RKO (cell line): ENCODE measurements around the gene CLEC4E.
A peak's percentile ranks its signal among the peaks of the same experiment; 100 is the strongest.
"Not testable (repeated sequence)": the region's sequence is repeated elsewhere in the genome, so short reads cannot be mapped to it uniquely, and the experiment has no call there.

Source experiments
- DNase-seq: peaks from one replicate; pipeline ENCODE4 v3.0.0-alpha.2; 2016; ENCODE audit warnings: low spot score

The CLEC4E gene

DNA sequence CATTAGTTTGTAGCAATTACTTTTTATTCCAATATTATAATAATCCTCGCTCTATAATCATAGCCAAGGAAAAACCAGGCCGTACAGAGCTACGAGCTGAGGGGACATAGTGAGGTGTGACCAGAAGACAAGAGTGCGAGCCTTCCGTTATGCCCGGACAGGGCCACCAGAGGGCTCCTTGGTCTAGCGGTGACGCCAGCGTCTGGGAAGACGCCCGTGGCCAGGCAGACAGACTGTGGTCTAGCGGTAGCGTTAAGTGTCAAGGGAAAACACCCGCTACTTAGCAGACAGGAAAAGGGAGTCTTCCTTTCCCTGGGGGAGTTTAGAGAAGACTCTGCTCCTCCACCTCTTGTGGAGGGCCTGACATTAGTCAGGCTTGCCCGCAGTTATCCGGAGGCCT lies 2.9 kb downstream of the CLEC4E start:
- DNase-seq: not testable (repeated sequence)

DNA sequence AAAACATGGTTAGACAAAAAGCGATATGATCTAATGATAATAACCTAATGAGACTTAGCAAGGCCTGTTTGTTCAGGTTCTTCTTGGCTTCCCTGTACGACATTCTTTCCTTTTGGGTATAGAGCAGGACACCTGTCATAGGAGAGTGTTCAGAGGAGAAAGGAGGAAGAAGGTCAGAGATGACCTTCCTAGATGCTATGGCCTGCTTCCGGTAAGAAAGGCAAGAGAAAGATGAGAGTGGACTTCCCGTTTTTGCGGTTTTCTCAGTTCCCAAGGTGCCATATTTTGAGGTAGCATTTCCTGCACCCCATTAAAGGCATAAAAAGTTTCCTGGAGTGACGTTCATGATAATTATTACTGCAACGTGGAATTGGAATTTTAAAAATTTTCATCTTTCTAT lies 8.7 kb downstream of the CLEC4E start:
- DNase-seq: no peak

DNA sequence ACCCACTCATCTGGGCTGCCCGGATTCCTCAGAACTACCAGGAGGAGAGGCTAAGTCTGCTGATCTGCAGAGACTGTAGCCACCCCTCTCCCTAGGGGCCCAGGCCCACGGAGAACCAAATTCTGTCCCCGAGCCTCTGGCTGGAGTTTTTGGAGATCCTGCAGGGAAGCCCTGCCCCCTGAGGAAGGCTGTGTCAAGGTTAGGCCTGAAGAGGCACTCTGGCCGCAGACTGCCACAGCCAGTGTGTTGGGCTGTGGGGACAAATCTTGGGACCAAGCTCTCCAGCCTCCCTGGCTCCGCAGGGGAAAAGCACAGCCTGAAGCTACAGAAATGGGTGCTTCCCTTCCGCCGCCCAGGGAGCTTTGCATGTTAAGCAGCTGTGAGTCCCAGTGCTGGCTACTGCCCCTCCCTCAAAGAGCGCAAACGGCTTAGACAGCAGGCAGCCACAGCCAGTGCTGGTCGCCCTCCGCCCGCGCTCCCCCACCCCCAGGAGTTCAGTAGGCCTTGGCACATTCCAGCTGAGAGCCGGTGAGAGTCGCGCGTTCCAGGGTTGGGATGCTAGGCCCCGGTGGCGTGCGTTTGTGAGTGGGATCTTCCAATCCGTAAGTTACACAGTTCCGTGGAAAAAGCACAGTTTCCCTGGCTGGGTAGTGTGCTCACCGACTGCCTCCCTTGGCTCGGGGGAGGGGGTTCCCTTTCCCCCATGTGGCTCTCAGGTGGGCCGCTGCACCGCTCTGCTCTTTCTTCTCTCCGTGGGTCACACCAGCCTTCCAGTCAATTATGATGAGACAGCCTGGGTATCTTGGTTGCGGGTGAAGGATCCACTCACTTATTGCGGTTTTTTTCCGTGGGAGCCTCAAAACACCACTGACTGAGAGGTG lies 13.2 kb downstream of the CLEC4E start:
- DNase-seq: no peak

DNA sequence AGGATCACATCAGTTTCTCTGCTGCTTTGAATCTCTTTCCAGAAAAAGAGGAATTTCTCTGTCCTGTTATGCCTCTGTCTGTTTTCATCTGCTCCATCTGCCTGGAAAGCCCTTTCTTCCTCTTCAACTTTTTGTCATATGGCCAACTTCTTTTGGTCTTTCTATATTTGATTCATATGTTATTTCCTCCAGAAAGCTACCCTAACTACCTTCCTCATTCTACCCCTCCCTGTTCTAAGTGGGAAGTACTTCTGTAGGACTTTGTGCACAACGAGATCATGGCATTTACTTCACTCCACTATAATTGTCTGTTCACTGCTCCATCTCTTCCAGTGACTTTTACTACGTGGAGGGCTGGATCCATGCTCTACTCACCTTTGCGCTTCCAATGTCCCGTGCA lies 21.5 kb downstream of the CLEC4E start:
- no peak for DNase-seq

DNA sequence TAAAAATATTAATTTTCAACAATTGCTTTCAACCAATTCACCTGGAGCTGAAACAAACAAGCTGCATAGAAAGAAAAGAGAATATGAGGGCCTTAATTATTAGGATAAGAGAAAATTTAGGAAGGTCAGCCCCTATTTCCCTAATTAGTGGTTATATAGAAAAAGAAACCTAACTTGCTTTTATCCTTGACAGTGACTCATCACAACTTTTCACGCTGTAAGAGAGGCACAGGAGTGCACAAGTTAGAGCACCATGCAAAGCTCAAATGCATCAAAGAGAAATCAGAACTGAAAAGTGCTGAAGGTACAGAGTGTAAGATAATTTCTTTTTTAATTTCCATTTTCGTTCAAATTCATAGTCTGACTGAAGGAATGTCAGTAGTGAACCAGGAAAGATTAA lies 22.7 kb downstream of the CLEC4E start:
- DNase-seq: no peak

DNA sequence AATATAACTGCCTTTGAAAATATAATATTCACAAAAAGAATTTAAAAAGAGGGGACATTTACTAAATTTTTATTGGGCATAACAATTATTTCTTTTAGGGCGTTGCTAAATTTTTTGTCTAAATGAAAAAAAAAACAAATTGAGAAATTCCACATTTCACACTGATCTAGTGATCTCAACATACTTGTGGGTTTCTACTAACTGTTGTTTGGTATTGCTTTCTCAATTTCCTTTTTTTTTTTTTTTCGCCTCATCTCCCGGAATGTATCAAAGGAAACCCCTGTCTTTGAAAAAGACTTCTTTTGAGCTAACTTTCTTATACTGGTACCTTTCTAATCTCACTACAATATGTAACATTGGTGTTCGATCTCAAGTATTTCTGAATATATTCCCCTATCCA lies 27.4 kb downstream of the CLEC4E start, which contains the start of gene CLEC4D:
CLEC4D (plus strand) TSS at position 248 of the 400 bp plus-strand sequence. CDS start 230 bp downstream, outside the sequence.
- DNase-seq: no peak

DNA sequence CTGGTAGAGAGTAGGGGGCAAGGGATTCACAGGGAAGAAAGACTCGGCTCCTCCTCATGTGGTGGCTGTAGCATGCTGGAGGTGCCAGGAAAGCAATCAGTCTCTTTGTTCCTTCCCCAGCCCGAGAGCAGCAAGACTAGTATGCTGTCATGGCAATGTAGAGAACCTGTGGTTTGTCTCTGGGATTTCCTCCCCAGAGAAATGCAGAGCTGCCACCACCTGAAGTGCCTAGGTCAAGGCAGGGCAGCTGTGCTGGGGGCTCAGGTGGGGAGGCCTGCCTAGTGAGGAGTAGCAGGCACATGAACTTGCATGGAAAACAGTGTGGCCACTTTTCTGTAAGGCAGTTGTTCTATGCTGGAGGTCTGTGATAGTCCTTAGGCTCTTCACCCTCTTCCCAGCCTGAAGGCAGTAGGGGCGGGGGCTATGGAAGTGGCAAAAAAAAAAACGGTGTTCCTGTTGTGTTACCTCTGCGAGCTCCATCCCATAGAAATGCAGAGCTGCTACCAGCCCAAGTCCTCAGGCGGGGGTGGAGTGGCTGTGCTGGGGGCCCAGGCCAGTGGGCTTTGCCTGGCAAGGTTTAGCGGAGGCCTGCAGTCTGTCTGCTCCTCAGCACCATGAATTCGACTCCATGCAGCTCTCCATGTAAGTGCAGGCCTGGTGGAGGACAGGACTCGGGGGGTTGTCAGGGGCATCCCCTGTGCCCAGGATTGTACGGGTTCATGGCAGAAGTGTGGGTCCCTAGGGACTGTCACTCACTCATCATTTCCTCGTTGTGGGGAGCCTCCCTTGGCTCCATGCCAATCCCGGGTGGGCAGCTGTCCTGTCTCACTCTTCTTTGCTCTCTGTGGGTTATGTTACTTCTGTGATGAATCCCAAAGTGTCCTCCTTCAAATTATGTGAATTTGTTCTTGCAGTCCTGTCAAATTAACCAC lies 31.5 kb downstream of the CLEC4E start:
- DNase-seq: no peak

DNA sequence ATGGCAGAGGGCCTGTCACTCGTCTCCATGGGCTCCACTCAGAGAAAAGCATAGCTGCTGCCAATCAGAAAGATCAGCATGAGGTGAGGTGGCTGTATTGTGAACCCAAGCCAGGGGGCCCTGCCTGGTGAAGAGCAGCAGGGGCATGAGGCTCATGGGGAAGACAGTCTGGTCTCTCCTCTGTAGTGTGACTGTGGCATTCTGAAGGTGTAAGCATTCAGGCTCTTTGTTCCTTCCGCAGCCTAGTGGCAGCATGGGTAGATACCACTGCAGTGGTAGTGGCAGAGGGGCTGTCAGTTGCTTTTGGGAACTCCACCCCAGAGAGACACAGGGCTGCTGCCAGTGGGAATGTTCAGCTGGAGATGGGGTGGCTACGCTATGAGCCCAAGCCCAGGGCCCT lies 32.5 kb downstream of the CLEC4E start:
- no peak for DNase-seq

DNA sequence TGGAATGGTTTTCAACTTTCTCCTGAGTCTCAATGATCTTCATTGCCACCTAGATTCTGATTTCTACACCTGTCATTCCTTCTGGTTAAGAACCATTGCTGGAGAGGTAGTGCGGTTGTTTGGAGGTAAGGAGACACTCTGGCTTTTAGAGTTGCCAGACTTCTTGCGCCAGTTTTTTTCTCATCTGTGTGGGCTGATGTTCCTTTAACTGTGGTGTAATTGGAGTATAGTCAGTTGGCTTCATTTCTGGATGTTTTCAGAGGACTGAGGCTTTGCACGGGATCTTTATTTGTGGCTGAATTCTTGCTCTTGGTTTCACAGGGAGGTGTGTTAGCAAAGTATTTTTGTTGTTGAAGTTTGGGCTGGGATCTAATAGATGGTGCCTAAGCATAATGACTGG lies 33.1 kb downstream of the CLEC4E start:
- no peak for DNase-seq

DNA sequence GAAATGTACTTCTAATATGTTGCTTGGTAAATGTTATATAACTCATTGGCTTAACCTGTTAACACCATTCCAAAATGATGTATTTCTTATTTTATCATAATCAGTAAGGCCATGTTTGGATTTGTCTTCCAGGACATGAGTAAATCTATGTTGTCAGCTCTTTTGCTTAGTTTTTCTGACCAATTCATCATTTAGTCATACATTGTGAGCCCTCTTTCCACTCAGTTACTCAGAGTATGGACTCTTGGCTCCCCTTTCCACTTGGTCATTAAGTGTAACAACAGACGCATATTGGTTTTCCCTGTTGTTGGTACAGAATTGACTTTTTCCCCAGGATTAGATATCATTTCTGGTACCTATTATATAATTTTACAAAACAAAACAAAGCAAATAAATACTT lies 36.4 kb downstream of the CLEC4E start:
- DNase-seq: peak; percentile 78

DNA sequence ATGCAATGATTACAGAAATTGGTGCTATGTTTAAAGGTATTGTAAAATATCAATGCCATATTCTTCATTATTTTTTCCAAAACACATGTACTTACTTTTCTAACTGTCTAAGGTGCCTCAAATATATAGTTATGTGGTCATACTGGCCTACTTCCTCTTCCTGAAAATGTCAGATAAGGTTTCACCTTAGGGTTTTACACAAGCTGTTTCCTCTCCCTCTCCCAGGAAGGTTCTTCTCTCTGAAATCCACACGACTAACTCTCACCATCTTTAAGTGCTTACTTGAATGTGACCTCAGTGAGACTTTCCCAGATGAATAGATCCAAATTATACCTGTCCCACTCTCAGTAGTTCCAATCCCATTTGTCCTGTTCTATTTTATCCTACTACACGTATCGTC lies 39.0 kb downstream of the CLEC4E start:
- DNase-seq: no peak

DNA sequence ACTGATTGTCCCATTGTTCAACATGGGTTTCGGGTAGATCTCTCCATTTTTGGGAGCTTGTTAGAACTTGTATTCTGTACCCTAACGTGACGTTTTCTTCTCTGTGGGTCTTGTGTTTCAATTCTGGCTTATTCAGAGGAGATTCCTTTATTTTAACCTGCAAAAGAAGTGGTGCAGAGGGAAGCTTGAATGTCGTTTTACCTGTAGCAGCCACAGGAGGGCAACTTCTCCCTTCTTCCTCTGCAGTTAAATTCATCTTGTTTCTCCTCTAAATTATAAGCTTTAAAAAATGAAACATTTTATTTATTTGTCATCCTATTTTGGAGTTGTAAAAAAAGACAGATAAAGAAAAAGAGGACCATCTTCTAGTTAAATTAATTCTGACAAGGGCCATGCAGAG lies 41.1 kb downstream of the CLEC4E start:
- DNase-seq: no peak

DNA sequence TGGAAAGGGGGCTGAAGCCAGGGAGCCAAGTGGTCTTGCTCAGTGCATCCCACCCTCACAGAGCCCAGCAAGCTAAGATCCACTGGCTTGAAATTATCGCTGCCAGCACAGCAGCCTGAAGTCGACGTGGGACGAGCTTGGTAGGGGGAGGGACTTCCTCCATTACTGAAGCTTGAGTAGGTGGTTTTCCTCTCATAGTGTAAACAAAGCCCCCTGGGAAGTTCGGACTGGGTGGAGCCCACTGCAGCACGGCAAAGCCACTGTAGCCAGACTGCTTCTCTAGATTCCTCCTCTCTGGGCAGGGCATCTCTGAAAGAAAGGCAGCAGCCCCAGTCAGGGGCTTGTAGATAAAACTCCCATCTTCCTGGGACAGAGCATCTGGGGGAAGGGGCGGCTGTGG lies 44.6 kb downstream of the CLEC4E start:
- DNase-seq: not testable (repeated sequence)

DNA sequence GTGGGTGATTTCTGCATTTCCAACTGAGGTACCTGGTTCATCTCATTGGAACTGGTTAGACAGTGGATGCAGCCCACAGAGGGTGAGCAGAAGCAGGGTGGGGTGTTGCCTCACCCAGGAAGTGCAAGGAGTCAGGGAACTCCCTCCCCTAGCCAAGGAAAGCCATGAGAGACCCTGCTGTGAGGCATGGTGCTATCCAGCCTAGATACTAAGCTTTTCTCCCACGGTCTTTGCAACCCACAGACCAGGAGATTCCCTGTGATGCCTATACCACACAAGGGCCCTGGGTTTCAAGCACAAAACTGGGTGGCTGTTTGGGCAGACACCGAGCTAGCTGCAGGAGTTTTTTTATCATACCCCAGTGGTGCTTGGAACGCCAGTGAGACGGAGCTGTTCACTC lies 45.0 kb downstream of the CLEC4E start:
- not testable (repeated sequence) for DNase-seq

DNA sequence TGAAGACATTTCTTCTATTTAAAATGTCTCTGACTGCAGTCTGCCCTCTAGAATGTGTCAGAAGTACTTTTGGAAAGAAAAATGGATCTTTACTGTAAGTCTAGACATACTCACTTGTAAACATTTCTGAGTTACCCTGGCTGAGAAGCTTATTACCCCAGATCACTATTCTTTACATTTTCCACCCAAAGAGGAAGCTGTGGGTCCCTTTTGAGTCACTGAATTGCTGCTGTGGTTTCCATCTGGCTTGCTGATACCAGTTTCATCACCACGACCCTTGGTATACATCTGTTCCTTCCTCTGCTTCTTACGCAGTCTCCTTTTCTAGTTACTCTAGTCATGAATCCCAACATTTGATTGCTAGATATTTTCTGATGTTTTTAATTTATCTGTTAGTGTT lies 47.6 kb downstream of the CLEC4E start:
- no peak for DNase-seq

DNA sequence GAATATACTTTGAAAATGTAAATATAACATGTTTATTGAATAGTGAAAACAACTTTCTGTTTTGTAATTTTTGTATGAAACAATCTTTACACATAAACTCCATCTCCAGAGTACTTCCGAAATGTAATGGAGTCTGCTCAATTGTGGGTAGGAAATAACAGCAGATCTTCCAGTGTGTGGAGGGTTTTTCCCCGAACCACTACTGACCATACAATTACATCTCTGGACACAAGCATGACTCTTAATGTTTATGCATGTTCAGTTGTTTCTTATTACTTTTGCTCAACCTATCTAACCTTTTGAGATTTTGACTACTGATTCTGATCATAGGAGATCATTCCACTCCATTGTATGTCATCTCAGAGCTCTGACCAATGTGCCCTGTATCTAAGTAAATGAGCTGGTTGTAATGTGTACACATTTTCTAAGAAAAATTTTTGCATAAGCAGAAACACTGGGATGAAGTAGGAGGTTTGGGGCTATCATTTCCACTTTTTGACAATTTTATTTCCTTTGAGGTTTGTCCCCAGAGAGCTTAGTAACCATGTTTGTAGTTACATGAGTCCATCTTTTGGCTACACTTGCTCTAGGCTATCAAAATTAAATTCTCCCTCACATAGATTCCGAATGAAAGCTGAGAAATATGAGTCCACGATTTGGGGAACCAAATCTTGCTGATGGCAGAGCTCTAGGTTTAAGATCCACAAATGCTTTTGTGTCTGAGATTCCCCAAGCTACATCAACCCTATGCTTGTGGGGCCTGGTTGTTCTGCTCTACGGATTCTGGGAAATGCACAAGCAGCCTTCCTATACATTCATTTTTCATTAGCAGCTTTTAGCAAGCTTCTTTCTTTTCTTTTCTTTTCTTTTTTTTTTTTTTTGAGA lies 48.8 kb downstream of the CLEC4E start:
- DNase-seq: no peak
